Loucy (cell line): ENCODE measurements around the gene FGL2.

Experiments used
- EZH2phosphoT487 ChIP-seq: fragments of 200-600 bp; IDR thresholded peaks from 2 replicates; pipeline ENCODE4 v1.6.1; 2018; ENCODE audit warnings: antibody characterized with exemption, mild to moderate bottlenecking, moderate library complexity, borderline replicate concordance
- TF ChIP-seq, protein P1 (sequence below): fragments of 200-600 bp; sonication (generic); conservative IDR thresholded peaks from 2 replicates; pipeline ENCODE4 v1.5.1; 2014; ENCODE audit warnings: mild to moderate bottlenecking, antibody characterized with exemption, low read length

DNA sequence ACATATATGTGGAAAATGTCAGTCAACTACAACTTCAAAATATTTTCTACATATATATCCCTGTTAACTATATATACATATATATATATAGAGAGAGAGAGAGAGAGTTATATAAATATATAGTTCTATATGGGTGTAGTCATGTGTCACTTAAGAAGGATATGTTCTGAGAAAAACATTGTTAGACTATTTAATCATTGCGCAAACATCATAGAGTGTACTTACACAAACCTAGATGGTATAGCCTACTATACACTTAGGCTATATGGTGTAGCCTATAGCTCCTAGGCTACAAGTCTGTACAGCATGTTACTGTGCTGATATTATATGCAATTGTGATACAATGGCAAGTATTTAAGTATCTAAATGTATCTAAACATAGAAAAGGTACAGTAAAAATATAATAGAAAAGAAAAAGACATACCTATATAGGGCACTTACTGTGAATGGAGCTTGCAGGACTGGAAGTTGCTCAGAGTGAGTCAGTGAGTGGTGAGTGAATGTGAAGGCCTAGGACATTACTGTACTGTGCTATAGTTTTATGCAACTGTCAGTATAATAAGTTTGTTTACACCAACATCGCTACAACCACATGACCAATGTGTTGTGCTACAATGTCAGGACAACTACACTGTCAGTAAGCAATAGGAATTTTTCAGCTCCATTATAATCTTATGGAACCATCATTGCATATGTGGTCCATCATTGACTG is 18.0 kb upstream of the FGL2 start:
- TF ChIP-seq, protein P1, sequence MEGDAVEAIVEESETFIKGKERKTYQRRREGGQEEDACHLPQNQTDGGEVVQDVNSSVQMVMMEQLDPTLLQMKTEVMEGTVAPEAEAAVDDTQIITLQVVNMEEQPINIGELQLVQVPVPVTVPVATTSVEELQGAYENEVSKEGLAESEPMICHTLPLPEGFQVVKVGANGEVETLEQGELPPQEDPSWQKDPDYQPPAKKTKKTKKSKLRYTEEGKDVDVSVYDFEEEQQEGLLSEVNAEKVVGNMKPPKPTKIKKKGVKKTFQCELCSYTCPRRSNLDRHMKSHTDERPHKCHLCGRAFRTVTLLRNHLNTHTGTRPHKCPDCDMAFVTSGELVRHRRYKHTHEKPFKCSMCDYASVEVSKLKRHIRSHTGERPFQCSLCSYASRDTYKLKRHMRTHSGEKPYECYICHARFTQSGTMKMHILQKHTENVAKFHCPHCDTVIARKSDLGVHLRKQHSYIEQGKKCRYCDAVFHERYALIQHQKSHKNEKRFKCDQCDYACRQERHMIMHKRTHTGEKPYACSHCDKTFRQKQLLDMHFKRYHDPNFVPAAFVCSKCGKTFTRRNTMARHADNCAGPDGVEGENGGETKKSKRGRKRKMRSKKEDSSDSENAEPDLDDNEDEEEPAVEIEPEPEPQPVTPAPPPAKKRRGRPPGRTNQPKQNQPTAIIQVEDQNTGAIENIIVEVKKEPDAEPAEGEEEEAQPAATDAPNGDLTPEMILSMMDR, result no peak
- no peak for TF ChIP-seq EZH2phosphoT487
